Skeletal muscle cell (primary cell): Measurements from ENCODE around the gene TPPP3.
A peak's percentile ranks its signal among the peaks of the same experiment; 100 is the strongest.
"Not testable (repeated sequence)": the region's sequence is repeated elsewhere in the genome, so short reads cannot be mapped to it uniquely, and the experiment has no call there.

Experiments used
- DNase-seq: peaks from one replicate; pipeline ENCODE4 v3.0.0-alpha.2; 2010; ENCODE audit warnings: low read depth
- H3K4me3 ChIP-seq: 2 replicates; pipeline ENCODE4 v1.5.1; 2011; ENCODE audit warnings: low read depth, mild to moderate bottlenecking, control low read depth, low read length, moderate library complexity

Gene TPPP3

DNA sequence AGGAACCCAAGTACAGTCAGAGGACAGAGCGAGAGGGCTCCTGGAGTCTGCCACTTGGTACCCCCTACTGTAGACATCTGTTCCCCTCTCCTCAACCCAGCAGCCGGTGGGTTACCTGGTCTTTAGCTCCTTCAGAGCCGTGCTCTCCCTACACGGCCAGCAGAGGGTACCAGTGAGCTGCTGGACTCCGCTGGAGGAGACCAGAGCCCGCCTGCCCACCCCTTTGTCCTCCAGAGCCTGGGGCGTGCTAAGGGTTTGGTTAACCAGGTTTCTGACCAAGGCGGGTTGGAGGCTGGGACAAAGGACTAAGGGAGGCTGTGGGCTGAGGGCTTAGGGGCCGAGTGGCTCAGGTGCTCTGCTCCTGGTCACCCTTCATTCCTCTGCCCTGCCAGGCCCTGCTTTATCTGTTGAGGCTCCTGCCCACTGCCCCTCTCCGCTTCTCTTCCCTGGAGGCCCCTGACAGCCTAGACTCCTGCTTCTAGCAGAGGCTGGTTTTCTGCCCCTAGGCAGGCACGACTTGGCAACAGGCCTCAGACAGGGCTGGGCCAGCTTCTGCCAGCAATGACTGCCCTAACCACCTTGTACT, 34.9 kb upstream of the TPPP3 start:
- no peak overlapping the region for H3K4me3 ChIP-seq
- no peak for DNase-seq

DNA sequence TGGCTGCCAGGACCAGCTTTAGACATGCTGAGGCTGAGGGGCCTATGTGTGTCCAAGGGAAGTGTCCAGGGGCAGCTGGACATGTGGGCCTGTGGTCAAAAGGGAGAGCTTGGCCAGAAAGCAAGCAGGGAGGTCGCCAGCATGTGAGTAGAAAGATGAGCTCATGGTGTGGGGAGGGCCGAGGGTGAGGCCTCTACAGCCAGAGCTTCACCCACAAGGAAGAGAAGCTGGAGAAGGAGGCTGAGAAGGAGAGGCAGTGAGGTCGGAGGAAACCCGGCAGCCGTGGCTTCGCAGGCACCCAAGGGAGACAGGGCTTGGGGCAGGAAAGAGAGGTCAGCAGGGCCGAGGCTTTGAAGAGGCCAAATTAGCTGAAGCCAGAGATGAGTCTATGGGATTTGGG, 33.7 kb upstream of the TPPP3 start:
- no peak for DNase-seq
- H3K4me3 ChIP-seq = no peak overlapping the region

DNA sequence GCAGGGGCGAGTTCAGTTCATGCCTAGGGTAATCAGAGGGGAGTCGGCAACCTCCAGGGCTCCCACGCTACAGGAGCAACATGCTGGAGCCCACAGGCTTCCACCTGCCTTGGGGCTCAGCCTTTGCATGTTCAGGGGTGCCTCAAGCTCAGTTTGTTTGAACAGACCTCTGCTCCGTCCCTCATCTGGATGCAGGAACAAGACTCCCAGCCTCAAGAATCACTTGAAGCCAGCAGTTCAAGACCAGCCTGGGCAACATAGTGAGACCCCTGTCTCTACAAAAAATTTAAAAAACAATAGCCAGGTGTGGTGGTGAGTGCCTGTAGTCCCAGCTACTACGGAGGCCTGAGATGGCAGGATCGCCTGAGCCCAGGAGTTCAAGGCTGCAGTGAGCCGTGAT, 32.7 kb upstream of the TPPP3 start:
- no peak overlapping the region for H3K4me3 ChIP-seq
- DNase-seq = no peak

DNA sequence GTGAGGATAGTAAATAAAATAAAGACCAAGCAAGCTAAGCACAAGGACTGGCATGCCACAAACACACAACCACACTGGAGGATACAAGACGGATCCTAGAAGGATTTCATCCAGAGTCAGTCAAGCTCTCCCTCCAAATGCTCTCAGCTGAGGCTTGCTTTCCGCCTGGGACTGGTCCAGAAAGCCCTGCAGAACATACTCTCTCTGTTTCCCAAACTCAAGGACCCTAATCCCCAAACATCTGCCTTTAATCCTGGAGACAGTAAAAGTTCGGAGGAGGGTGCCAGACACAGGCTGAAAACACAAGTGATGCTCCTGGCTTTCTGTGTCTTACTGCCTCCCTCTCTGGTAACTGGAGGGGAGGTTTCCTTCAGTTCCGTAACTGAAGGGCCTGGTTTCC, 32.3 kb upstream of the TPPP3 start:
- no peak overlapping the region for H3K4me3 ChIP-seq
- no peak for DNase-seq

DNA sequence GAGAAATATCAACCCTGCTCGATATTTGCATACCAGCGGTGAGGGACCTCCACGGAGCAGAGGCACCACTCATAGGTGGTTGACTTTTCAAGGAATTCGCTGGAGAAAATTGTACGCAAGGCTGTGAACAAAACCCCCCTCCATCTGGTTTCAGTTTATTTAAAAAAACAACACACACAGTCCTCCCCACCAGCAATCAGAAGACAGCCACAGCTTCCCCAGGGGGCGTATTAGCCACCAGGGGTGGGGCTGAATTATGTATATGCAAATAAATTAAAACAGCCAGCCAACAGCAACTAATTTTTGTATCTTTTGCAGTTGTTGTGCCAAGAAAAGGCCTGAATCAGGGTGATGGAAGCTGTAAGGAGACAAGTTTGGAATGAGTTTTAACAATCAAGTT, 31.8 kb upstream of the TPPP3 start:
- DNase-seq = no peak
- no peak overlapping the region for H3K4me3 ChIP-seq

DNA sequence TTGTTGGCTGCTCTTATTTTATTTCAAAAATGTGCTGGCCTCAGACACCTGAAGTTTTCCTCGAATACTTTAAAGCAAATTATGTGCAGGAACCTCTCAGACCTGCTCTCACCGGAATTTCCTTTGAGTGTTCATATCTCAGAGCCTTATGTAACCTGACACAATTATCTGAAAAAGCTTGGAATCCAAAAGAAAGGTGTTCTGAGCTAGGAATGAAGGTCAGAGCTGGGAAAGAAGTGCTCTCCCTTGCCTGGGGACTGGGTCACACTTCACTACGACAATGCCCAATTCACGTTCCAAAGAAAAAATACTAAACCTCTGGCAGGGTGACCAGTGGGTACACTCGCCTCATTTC, 30.9 kb upstream of the TPPP3 start:
- no peak overlapping the region for H3K4me3 ChIP-seq
- no peak for DNase-seq

DNA sequence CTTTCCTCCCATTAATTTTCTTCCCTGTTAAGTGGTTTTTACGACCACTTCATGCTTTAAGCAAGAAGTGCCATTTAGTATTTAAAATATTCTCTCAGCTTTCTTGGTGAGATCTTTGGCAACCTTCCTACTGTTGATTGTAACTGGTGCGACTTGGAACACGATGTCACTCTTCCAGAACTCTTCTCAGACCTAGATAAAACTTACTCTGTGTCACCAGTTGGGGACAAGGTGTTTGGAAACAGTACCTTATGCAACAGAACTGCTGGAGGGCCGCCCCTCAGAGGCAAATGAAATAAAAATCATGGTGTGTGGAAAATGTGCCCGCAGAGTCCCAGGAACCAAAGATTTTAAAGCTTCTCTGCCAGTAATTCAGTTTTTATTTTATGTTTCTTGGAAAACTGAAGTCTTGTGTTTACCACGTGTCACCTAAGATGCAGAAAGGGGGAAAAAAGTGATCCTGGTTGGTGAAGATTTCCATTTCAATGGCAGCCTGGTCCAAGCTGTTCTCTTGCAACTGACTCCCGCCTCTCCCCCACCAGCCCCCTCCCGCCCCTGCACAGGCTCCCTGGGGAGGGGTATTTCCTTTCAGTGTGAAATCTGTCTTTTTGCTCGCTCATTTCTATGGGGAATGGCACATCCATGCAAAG, 30.4 kb upstream of the TPPP3 start:
- H3K4me3 ChIP-seq = no peak overlapping the region
- DNase-seq = no peak

DNA sequence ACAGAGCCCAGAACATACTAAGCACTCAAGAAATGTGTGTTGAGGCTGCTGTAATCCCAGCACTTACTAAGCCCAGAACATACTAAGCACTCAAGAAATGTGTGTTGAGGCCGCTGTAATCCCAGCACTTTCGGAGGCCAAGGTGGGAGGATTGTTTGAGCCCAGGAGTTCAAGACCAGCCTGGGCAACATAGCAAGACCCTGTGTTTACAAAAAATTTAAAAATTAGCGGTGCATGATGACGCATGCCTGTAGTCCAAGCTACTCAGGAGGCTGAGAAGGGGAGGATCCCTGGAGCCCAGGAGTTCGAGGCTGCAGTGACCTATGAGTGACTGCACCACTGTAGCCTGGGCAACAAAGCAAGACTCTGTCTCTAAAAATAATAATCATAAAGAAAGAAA, 29.7 kb upstream of the TPPP3 start:
- DNase-seq = no peak
- no peak overlapping the region for H3K4me3 ChIP-seq

DNA sequence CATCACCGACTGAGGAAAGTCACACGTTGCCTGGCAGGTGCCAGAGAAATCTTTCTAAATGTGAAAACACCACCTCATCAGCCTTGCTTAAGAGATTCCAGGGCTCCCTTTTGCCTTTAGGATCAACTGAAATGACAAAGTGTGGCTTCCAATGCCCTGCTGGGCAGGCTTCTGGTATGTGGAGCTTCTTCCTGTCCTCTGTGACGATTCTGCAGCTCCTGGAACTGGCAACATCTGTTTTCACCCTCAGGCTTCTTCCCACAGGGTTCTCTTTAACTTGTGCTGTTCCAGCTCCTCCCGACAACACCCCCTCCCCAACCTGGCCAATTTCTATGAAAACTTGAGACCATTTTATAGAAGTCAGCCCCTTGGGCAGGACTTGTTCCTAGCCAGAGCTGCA, 27.7 kb upstream of the TPPP3 start:
- H3K4me3 ChIP-seq = no peak overlapping the region
- no peak for DNase-seq

DNA sequence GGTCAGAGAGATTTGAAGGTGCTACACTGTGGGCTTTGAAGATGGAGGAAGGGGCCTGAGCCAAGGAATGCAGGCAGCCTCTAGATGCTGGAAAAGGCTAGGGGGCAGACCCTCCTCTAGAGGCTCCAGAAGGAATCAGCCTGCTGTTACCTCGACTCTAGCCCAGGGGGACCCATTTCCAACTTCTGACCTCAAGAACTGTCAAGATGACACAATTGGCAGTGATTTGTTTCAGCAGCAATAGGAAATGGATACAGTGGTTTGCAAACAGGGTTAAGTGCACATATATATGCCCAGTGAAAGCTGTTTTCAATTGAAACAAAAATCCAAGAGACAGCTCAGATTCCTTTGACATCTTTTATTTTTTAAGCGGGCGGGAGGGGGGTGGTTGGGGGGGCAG, 26.6 kb upstream of the TPPP3 start:
- DNase-seq = no peak
- H3K4me3 ChIP-seq = no peak overlapping the region

DNA sequence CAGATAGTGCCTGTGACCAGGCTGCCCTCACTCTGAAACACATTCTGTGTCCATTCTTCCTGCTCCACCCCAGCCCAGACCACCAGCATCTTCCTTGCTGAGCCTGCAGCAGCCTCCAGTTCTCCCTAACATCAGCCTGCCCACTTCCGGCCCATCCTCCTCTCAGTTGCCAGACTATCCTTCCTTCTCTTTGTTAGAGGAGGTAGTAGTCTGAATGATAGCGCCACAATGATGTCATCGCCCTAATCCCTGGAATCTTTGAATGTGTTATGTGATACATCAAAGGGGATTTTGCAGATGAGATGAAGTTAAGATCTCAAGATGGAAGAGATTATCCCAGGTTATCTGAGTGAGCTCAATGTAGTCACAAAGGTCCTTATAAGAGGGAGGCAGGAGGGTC, 26.2 kb upstream of the TPPP3 start:
- no peak for DNase-seq
- H3K4me3 ChIP-seq = no peak overlapping the region

DNA sequence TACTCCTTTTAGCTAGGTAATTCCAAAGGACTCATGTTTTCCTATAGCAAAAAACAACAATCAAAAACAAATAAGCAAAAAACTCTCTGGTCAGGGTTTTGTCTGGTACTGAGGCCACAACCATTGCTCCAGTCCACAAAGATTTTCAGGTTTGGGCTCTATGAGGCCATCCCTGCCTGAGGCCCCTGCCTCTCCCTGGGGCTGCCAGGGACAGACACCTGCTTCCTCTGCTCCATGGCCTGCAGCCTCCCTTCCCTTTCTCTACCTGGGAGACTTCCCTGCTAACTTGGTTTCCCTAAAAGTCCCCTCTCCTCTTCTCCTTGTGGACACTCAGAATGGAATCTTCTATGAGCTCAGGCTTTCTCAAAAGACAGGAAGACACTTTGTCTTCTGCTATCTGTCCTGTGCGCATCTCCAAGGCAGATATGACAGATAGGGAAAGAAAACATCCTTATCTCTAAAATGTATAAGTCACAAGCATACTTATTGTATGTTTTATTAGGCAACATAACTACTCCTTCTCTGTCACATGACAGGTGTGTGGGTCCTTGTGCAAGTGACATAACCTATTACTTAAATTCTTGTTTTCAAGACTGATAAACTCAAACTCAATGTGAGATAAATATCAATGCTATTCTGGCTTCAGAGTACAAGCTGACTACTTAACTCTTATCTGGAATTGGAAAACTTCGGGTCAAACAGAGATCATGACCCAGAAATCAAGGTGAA, 24.2 kb upstream of the TPPP3 start:
- no peak for DNase-seq

DNA sequence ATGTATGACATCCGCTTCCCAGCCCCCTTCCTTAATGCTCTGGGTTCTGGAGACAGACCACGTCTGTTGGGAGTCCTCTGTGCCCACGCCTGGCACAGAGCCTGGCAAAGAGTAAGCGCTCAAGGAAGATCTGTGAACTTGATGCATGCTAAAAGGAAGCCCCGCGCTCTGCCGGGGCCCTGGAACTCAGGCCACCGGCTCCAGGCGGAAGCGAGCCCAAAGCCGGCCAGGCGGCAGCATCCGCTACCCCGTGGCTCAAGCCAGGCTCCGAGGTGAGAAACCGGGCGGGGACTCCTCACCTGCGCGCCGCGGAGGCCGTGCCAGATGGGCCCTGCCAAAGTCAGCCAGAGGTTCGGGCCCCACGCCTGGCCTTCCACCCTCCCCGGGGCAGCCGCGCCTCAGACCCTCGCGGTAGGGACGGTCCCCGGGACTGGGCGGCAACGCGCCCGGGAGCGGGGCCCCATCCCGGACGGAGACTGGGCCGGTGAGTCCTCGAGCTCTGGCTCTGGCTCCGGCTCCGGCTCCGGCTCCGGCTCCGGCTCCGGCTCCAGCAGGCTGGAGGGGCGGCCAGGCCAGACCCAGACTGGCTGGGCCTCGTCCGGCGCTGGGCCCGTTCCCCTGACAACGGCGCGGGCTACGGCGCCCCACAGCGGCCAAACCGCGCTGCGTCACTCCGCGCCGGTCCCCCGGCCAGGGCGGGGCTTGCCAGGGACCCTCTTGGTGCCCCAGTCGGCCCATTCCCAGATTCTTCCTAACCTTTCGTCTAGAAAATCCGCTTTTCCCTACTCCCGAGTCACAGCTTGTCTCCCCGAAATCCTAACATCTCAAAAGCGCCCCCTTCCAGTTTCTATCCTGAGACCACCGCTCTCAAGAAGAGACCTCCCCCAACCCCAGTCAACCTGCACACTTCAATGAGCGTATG, 22.8 kb upstream of the TPPP3 start, which contains the start of gene ZDHHC1:
TSS of gene ZDHHC1 (minus strand) at position 606 of the 922 bp plus-strand sequence. CDS start 8,702 bp downstream, outside the sequence.
- peak within 1 kb of the TSS; percentile 76 for H3K4me3 ChIP-seq
- no peak for DNase-seq

More for the DNA sequence above, 24.2 kb upstream of the TPPP3 start:
- H3K4me3 ChIP-seq = no peak overlapping the region

DNA sequence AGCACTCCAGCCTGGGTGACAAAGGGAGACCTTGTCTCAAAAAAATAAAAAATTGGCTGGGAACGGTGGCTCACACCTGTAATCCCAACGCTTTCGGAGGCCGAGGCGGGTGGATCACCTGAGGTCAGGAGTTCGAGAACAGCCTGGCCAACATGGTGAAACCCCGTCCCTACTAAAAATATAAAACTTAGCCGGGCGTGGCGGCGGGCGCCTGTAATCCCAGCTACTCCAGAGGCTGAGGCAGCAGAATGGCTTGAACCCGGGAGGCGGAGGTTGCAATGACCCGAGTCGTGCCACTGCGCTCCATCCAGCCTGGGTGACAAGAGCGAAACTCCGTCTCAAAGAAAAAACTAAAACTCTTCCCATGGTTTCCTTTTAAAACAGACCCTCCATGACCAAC, 22.1 kb upstream of the TPPP3 start:
- DNase-seq = not testable (repeated sequence)
- peak overlapping the region; percentile 76 for H3K4me3 ChIP-seq

DNA sequence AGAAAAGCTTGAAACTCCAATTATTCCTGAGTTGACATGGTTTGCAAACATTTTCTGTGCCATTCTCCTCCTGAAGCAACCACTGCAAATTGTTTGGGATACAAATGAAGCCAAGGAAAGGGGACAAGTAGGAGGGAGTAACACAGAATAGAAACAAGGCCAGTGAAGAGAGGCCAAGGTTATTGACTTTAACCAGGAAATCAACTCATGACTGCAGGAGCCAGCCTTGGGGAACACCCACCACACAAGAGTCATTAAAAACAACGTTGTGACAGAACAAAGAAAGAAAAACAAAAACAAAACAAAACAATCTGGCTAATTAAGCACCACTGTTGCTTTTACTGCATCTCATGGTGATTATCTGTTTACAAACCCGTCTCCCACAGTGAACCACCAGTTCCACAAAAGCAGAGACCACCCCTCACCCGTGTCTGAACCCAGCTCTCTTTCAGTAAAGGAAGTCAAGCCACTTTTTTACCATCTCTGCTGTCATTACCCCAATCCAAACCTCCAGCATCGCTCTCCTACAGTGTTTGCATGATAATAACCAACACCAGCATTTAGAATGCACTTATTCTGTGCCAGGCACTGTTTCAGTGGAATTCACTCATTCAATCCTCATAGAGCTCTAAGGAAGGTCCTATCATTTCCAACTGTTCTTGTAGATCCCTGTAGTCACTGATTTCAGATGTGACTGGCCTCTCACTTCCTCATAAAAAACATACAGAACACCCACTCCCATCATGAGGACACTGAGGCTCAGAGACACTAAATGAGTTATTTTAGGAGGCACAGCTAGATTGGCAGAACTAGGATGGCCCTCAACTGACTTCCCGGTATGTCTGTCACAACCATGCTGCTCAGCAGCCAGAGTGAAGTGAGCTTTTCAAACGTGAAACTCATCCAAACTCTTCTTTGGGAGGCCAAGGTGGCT, 20.9 kb upstream of the TPPP3 start:
- DNase-seq = no peak
- H3K4me3 ChIP-seq = no peak overlapping the region

DNA sequence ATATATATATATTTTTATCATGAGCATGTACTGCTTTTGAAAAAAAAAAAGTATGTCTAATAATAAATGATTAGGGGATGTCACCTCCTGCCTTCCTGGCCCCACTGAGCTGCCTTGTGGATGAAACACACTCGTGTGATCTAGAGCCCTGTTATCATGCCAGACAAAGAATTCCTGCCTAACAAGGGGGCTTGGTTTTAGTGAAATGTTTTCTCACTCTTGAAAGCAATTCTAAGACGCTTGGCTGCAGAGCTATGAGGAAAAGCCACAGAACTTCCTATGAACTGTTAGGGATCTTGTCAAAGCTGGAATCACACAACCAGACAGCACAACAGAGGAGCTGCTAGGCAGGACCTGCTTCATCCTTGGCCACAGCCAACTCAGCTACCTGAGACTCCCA, 19.0 kb upstream of the TPPP3 start:
- H3K4me3 ChIP-seq = no peak overlapping the region
- DNase-seq = no peak

DNA sequence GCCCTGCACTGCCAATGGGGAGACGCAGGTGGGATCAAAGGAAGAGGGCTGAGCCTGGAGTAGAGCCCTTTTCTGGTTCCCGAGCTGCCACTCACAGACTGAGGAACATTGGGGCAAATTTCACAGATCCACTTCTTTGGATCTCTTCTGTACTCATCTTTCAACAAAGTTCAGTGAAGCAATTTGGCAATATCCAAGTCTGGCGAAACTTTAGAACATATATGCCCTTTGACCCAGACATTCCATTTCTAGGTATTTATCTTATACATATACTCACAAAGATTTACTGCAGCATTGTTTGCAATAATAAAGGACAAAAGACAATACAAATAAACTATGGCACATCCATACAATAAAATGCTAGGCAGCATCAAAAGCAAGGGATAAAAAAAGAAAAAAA, 18.0 kb upstream of the TPPP3 start:
- DNase-seq = no peak
- H3K4me3 ChIP-seq = no peak overlapping the region

DNA sequence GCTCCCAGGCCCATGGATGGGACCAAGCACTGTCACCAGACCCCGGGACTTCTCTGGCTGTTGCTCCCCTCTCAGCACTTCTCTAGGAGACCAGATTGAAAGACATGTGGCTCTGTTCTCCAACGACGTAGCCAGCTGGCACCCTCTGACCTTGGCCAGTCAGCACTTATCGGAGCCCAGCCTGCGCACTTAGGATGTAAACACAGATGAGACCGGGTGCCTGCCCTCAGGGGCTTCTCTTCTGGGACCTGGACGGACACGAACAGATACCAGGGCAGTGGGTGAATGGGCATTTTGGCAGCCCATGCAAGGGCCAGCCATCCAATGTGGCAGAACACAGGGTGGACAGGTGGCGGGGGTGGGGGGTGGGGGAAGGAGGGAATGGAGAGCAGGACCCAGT, 16.3 kb upstream of the TPPP3 start:
- no peak overlapping the region for H3K4me3 ChIP-seq
- DNase-seq = no peak
